Urothelium cell line (cell line): ENCODE results near the gene ETFA.
"Not testable (repeated sequence)": the region's sequence is repeated elsewhere in the genome, so short reads cannot be mapped to it uniquely, and the experiment has no call there.

Source experiments
- DNase-seq: peaks from one replicate; pipeline ENCODE4 v3.0.0; 2011; ENCODE audit warnings: low spot score, mixed read lengths
- FAIRE-seq: peaks from 2 replicates; lab custom pipeline; 2011; peaks lifted over from hg19 to GRCh38; lab: Jason Lieb, UNC

The ETFA gene

GRCh38 chr15:76285241-76285825, 25.9 kb downstream of the ETFA start:
- FAIRE-seq = no peak

GRCh38 chr15:76282465-76282864, 28.8 kb downstream of the ETFA start:
- FAIRE-seq (no peak), DNase-seq (no peak)

More at GRCh38 chr15:76285241-76285825, 25.9 kb downstream of the ETFA start:
- DNase-seq = peak; percentile 21

- FAIRE-seq (no peak), DNase-seq (no peak)
Observed at GRCh38 chr15:76278651-76279050, 32.6 kb downstream of the ETFA start.

- DNase-seq (no peak), FAIRE-seq (no peak)
Observed at GRCh38 chr15:76274821-76275220, 36.4 kb downstream of the ETFA start.

- FAIRE-seq = no peak
Observed at GRCh38 chr15:76274226-76274625, 37.0 kb downstream of the ETFA start.

GRCh38 chr15:76270876-76271275, 40.4 kb downstream of the ETFA start:
- FAIRE-seq (no peak), DNase-seq (no peak)

More at GRCh38 chr15:76274226-76274625, 37.0 kb downstream of the ETFA start:
- no peak for DNase-seq

- no peak for DNase-seq
- FAIRE-seq = no peak
Observed at GRCh38 chr15:76267077-76267476, 44.2 kb downstream of the ETFA start.

- not testable (repeated sequence) for FAIRE-seq, DNase-seq
Observed at GRCh38 chr15:76265769-76266168, 45.5 kb downstream of the ETFA start.

GRCh38 chr15:76260246-76260938, 50.9 kb downstream of the ETFA start:
- no peak for FAIRE-seq
- no peak for DNase-seq

GRCh38 chr15:76259392-76259791, 51.9 kb downstream of the ETFA start:
- DNase-seq = no peak
- no peak for FAIRE-seq

GRCh38 chr15:76258460-76258859, 52.8 kb downstream of the ETFA start:
- no peak for DNase-seq
- no peak for FAIRE-seq

- no peak for FAIRE-seq
- no peak for DNase-seq
Observed at GRCh38 chr15:76253691-76254473, 57.4 kb downstream of the ETFA start.

GRCh38 chr15:76252249-76252648, 59.0 kb downstream of the ETFA start:
- DNase-seq (no peak), FAIRE-seq (no peak)

GRCh38 chr15:76251717-76252116, 59.6 kb downstream of the ETFA start:
- DNase-seq (no peak), FAIRE-seq (no peak)

GRCh38 chr15:76245072-76245610, 66.1 kb downstream of the ETFA start:
- FAIRE-seq (no peak), DNase-seq (no peak)

GRCh38 chr15:76239786-76240185, 71.5 kb downstream of the ETFA start:
- DNase-seq (no peak), FAIRE-seq (no peak)

- DNase-seq = no peak
- FAIRE-seq = no peak
Observed at GRCh38 chr15:76236350-76236749, 74.9 kb downstream of the ETFA start.

GRCh38 chr15:76235186-76235826, 76.0 kb downstream of the ETFA start:
- peak; percentile 25 for DNase-seq
- FAIRE-seq = no peak

- no peak for DNase-seq
- FAIRE-seq = no peak
Observed at GRCh38 chr15:76234337-76234889, 76.9 kb downstream of the ETFA start.

- no peak for FAIRE-seq
- no peak for DNase-seq
Observed at GRCh38 chr15:76233921-76234320, 77.3 kb downstream of the ETFA start.

- FAIRE-seq = no peak
Observed at GRCh38 chr15:76229266-76229665, 82.0 kb downstream of the ETFA start.

More at GRCh38 chr15:76229266-76229665, 82.0 kb downstream of the ETFA start:
- no peak for DNase-seq
